Effector CD8-positive, alpha-beta T cell (primary cell): Measurements from ENCODE around the gene MAP7D2.

ENCODE experiments used
- DNase-seq: peaks from one replicate; lab custom pipeline; 2025; lab: John Stamatoyannopoulos, UW

Gene MAP7D2

GRCh38 chrX:20038966-20039365 lies 77.7 kb downstream of the MAP7D2 start:
- DNase-seq: no peak

GRCh38 chrX:20037186-20037585 lies 79.5 kb downstream of the MAP7D2 start:
- no peak for DNase-seq

- DNase-seq: no peak
These were observed 84.5 kb downstream of the MAP7D2 start for GRCh38 chrX:20032201-20032600.

- no peak for DNase-seq
These were observed 87.0 kb downstream of the MAP7D2 start for GRCh38 chrX:20029728-20030127.

- DNase-seq: no peak
These were observed 88.1 kb downstream of the MAP7D2 start for GRCh38 chrX:20028588-20028987.

- no peak for DNase-seq
These were observed 90.4 kb downstream of the MAP7D2 start for GRCh38 chrX:20026278-20026677.

GRCh38 chrX:20019672-20020365 lies 96.9 kb downstream of the MAP7D2 start:
- no peak for DNase-seq

- DNase-seq: no peak
These were observed 100.1 kb downstream of the MAP7D2 start for GRCh38 chrX:20016616-20016945.

- DNase-seq: no peak
These were observed 100.6 kb downstream of the MAP7D2 start for GRCh38 chrX:20015945-20016615.

GRCh38 chrX:20015422-20015821 lies 101.3 kb downstream of the MAP7D2 start:
- DNase-seq: no peak

- DNase-seq: no peak
These were observed 105.1 kb downstream of the MAP7D2 start for GRCh38 chrX:20011608-20012007.

- no peak for DNase-seq
These were observed 108.6 kb downstream of the MAP7D2 start for GRCh38 chrX:20007962-20008622.

- no peak for DNase-seq
These were observed 110.8 kb downstream of the MAP7D2 start for GRCh38 chrX:20005883-20006282.

GRCh38 chrX:20001588-20001987 lies 115.1 kb downstream of the MAP7D2 start:
- DNase-seq: no peak

- no peak for DNase-seq
These were observed 125.4 kb downstream of the MAP7D2 start for GRCh38 chrX:19991350-19991718.

GRCh38 chrX:19990556-19991349 lies 126.0 kb downstream of the MAP7D2 start, which contains the start of gene BCLAF3:
TSS of gene BCLAF3 (minus strand) at chrX:19991061. CDS start at chrX:19970264, 20,797 bp downstream.
- peak; percentile 72 for DNase-seq

GRCh38 chrX:19990151-19990555 lies 126.6 kb downstream of the MAP7D2 start:
- no peak for DNase-seq

GRCh38 chrX:19987856-19988255 lies 128.9 kb downstream of the MAP7D2 start:
- no peak for DNase-seq

GRCh38 chrX:19986531-19986930 lies 130.2 kb downstream of the MAP7D2 start:
- DNase-seq: no peak

GRCh38 chrX:19981947-19982346 lies 134.8 kb downstream of the MAP7D2 start:
- no peak for DNase-seq

- DNase-seq: no peak
These were observed 140.9 kb downstream of the MAP7D2 start for GRCh38 chrX:19975845-19976244.

GRCh38 chrX:19972984-19973383 lies 143.7 kb downstream of the MAP7D2 start:
- no peak for DNase-seq
